D721Med (cell line): ENCODE results near the gene CEACAM3.
A peak's percentile ranks its signal among the peaks of the same experiment; 100 is the strongest.
"Not testable (repeated sequence)": the region's sequence is repeated elsewhere in the genome, so short reads cannot be mapped to it uniquely, and the experiment has no call there.

Source experiments
- DNase-seq: peaks from one replicate; pipeline ENCODE4 v3.0.0; 2011; ENCODE audit warnings: low spot score; ENCODE audit not compliant: insufficient read length
- FAIRE-seq: peaks from 2 replicates; lab custom pipeline; 2011; peaks lifted over from hg19 to GRCh38; lab: Jason Lieb, UNC
- CTCF ChIP-seq: IDR thresholded peaks from 2 replicates; pipeline ENCODE4 v1.5.1; 2012; ENCODE audit warnings: mild to moderate bottlenecking, control low read depth; ENCODE audit not compliant: insufficient read depth; ENCODE audit errors: missing control alignments

The CEACAM3 gene

GRCh38 chr19:41796362-41796761 is at the start of gene CEACAM3:
CEACAM3 (plus strand) TSS chr19:41796587; CDS start chr19:41796678, 91 bp downstream.
- FAIRE-seq (no peak), DNase-seq (no peak)
- no peak for TF ChIP-seq CTCF

- peak; percentile 55 for TF ChIP-seq CTCF
- no peak for DNase-seq
- no peak for FAIRE-seq
These were observed 49.7 kb upstream of the CEACAM3 start for GRCh38 chr19:41746593-41747227.

GRCh38 chr19:41748012-41748411 is 48.4 kb upstream of the CEACAM3 start:
- no peak for DNase-seq
- no peak for TF ChIP-seq CTCF
- FAIRE-seq = no peak

GRCh38 chr19:41750248-41751134 is 45.9 kb upstream of the CEACAM3 start:
- not testable (repeated sequence) for DNase-seq, FAIRE-seq

- peak; percentile 46 for TF ChIP-seq CTCF
- DNase-seq (no peak), FAIRE-seq (no peak)
These were observed 43.2 kb upstream of the CEACAM3 start for GRCh38 chr19:41753159-41753558.

- DNase-seq (no peak), FAIRE-seq (no peak)
- TF ChIP-seq CTCF = peak; percentile 55
These were observed 42.4 kb upstream of the CEACAM3 start for GRCh38 chr19:41753936-41754529.

GRCh38 chr19:41755328-41755913 is 41.0 kb upstream of the CEACAM3 start, which contains the start of gene CEACAM6:
CEACAM6 (plus strand) TSS chr19:41755530; CDS start chr19:41755639, 109 bp downstream.
- DNase-seq = no peak
- no peak for FAIRE-seq
- no peak for TF ChIP-seq CTCF
